Upper lobe of left lung (tissue), 6 donors: ENCODE results near the gene OSBPL9. TPM values are rescaled to one million over a fixed set of nuclear protein-coding genes. Genes with fewer than 3 reads are reported as not detected.
"Not testable (repeated sequence)": the region's sequence is repeated elsewhere in the genome, so short reads cannot be mapped to it uniquely, and the experiment has no call there.

Experiments
- ATAC-seq, 2 donors: fragments of 200-7000 bp; cut with Tn5 transposase; one replicate each; pipeline ENCODE4 v1.9.1; 2022; ENCODE audit warnings: mild to moderate bottlenecking in 2 of 2, moderate library complexity in 2 of 2; ENCODE audit not compliant: low FRiP score in 2 of 2
- DNase-seq, 2 donors: peaks; one replicate each; pipeline ENCODE4 v3.0.0-alpha.2; 2019 to 2020
- H3K27ac ChIP-seq, 4 donors: fragments of 200-600 bp; sonication (generic); one replicate each; pipeline ENCODE4 v1.5.1; 2016 to 2019
- H3K27me3 ChIP-seq, 4 donors: fragments of 200-600 bp; sonication (generic); one replicate each; pipeline ENCODE4 v1.5.1; 2017 to 2019
- H3K36me3 ChIP-seq, 4 donors: fragments of 200-600 bp; sonication (generic); one replicate each; pipeline ENCODE4 v1.5.1; 2016 to 2019
- H3K4me1 ChIP-seq, 4 donors: fragments of 200-600 bp; sonication (generic); one replicate each; pipeline ENCODE4 v1.5.1; 2018 to 2019
- H3K4me3 ChIP-seq, 4 donors: fragments of 200-600 bp; sonication (generic); one replicate each; pipeline ENCODE4 v1.5.1; 2017 to 2019; ENCODE audit warnings: mild to moderate bottlenecking in 2 of 4, moderate library complexity in 1 of 4
- H3K9me3 ChIP-seq, 4 donors: fragments of 200-600 bp; sonication (generic); one replicate each; pipeline ENCODE4 v1.5.1; 2018 to 2019
- CTCF ChIP-seq, 6 experiments: fragments of 450-650 bp in 4 of 6; fragments of 200-600 bp in 2 of 6; sonication (generic) in 2 of 6; IDR thresholded peaks; one replicate each; pipeline ENCODE4 v1.5.1; 2016 to 2019; ENCODE audit warnings: antibody characterized with exemption in 6 of 6
- EP300 ChIP-seq, 4 donors: sonication (generic); formaldehyde crosslinking; IDR thresholded peaks; one replicate each; pipeline ENCODE4 v1.5.1; 2017; ENCODE audit warnings: antibody characterized with exemption in 4 of 4, control low read depth in 2 of 4
- POLR2A ChIP-seq, 4 donors: fragments of 450-650 bp; IDR thresholded peaks; one replicate each; pipeline ENCODE4 v1.5.1; 2016 to 2017; ENCODE audit warnings: antibody characterized with exemption in 4 of 4, mild to moderate bottlenecking in 2 of 4
- POLR2AphosphoS5 ChIP-seq, 2 donors: sonication (generic); formaldehyde crosslinking; IDR thresholded peaks; one replicate each; pipeline ENCODE4 v1.5.1; 2017; ENCODE audit warnings: antibody characterized with exemption in 2 of 2
- WGBS, 2 donors: methylation state at CpG; one replicate each; pipeline ENCODE4 v1.1.5; 2017 to 2018; 5-methylcytosine and 5-hydroxymethylcytosine counted together
- total RNA-seq, 6 donors: library from RNA; depleted of rRNA in 4 of 6; stranded (reverse); fragments of >200 nt in 4 of 6; gene quantifications; one replicate each; pipeline versions ENCODE4 v1.1.0 to v1.2.1, GENCODE V29; 2016 to 2021
- donor health status: DM: no; HTN: no; CAD: no; lungs with moderate emphysema.
- donor health status: DM: no; HTN: yes; CAD: no; lungs with severe emphysema.

OSBPL9 gene
- total RNA-seq, 6 donors from 2014 or later: 55.7 to 271 (median 94.9) TPM

GRCh38 chr1:51605961-51606723, 10.8 kb upstream of the OSBPL9 start:
- peak in 1 of 2 donors; percentile 67 for ATAC-seq
- Histone ChIP-seq H3K27me3 (no peaks in the 10 kb centered on the region), H3K9me3 (no peaks in the 10 kb centered on the region), H3K27ac (peak overlapping the region in 2 of 4 donors; percentile 63), H3K36me3 (no peaks in the 10 kb centered on the region), H3K4me1 (peaks cover 0 to 17% (median 10%) of the 10 kb centered on the region in 4 donors), H3K4me3 (no peak overlapping the region)
- 68% methylated on average over 5 of the region's 5 CpGs for WGBS, 2 donors
- DNase-seq: peak in 1 of 2 donors; percentile 58
- TF ChIP-seq POLR2AphosphoS5 (IDR thresholded peaks at IDR 0.05): no peak
- no peak for TF ChIP-seq CTCF (IDR thresholded peaks at IDR 0.05)
- no peak for TF ChIP-seq EP300 (IDR thresholded peaks at IDR 0.05)
- TF ChIP-seq POLR2A (IDR thresholded peaks at IDR 0.05): no peak

GRCh38 chr1:51607681-51608095, 9.2 kb upstream of the OSBPL9 start:
- TF ChIP-seq POLR2AphosphoS5 (IDR thresholded peaks at IDR 0.05) (no peak), POLR2A (IDR thresholded peaks at IDR 0.05) (no peak), CTCF (IDR thresholded peaks at IDR 0.05) (no peak), EP300 (IDR thresholded peaks at IDR 0.05) (no peak)
- Histone ChIP-seq H3K27ac (peak overlapping the region in 2 of 4 donors; percentile 12 to 41), H3K27me3 (no peaks in the 10 kb centered on the region), H3K4me1 (peaks cover 0 to 21% (median 10%) of the 10 kb centered on the region in 4 donors), H3K36me3 (no peaks in the 10 kb centered on the region), H3K9me3 (no peaks in the 10 kb centered on the region), H3K4me3 (no peak overlapping the region)
- 51% methylated on average over 6 of the region's 6 CpGs for WGBS, 2 donors
- DNase-seq (no peak), ATAC-seq (no peak)

GRCh38 chr1:51610104-51610503, 6.8 kb upstream of the OSBPL9 start:
- not testable (repeated sequence) for DNase-seq, H3K27me3 ChIP-seq, H3K27ac ChIP-seq, H3K4me3 ChIP-seq, ATAC-seq, H3K9me3 ChIP-seq, H3K36me3 ChIP-seq
- 92 to 98% methylated on average over 5 to 6 of the region's 6 CpGs for WGBS, 2 donors
- H3K4me1 ChIP-seq: peaks cover 0 to 21% (median 10%) of the 10 kb centered on the region in 4 donors

- Histone ChIP-seq H3K4me1 (peaks cover 0 to 21% (median 10%) of the 10 kb centered on the region in 4 donors), H3K27me3 (no peaks in the 10 kb centered on the region), H3K27ac (no peak overlapping the region), H3K4me3 (no peak overlapping the region), H3K36me3 (no peaks in the 10 kb centered on the region), H3K9me3 (no peaks in the 10 kb centered on the region)
- no peak for DNase-seq
- 75 to 88% methylated on average over 4 of the region's 4 CpGs for WGBS, 2 donors
- no peak for TF ChIP-seq EP300 (IDR thresholded peaks at IDR 0.05)
- no peak for TF ChIP-seq POLR2AphosphoS5 (IDR thresholded peaks at IDR 0.05)
- no peak for TF ChIP-seq POLR2A (IDR thresholded peaks at IDR 0.05)
- TF ChIP-seq CTCF (IDR thresholded peaks at IDR 0.05): no peak
- ATAC-seq: no peak
These were observed 6.3 kb upstream of the OSBPL9 start for GRCh38 chr1:51610637-51611036.

GRCh38 chr1:51612447-51612961, 4.4 kb upstream of the OSBPL9 start:
- WGBS, 2 donors: 26 to 30% methylated on average over 2 of the region's 2 CpGs
- no peaks in the 10 kb centered on the region for H3K27me3 ChIP-seq
- no peaks in the 10 kb centered on the region for H3K9me3 ChIP-seq
- TF ChIP-seq EP300 (IDR thresholded peaks at IDR 0.05) (peak in 1 of 4 donors; percentile 36), CTCF (IDR thresholded peaks at IDR 0.05) (no peak), POLR2AphosphoS5 (IDR thresholded peaks at IDR 0.05) (peak in 1 of 2 donors; percentile 26), POLR2A (IDR thresholded peaks at IDR 0.05) (no peak)
- H3K4me1 ChIP-seq: peaks cover 5 to 20% (median 15%) of the 10 kb centered on the region in 4 donors
- DNase-seq (no peak), ATAC-seq (peak in 1 of 2 donors; percentile 9)
- H3K36me3 ChIP-seq: no peaks in the 10 kb centered on the region
- H3K4me3 ChIP-seq: no peak overlapping the region
- H3K27ac ChIP-seq: no peak overlapping the region
